HCT116 (cell line): ENCODE data around the gene NT5DC3. TPM values are rescaled to one million over a fixed set of nuclear protein-coding genes. Genes with fewer than 3 reads are reported as not detected.
A peak's percentile ranks its signal among the peaks of the same experiment; 100 is the strongest.

Experiments
- ATAC-seq: fragments of 200-7000 bp; cut with Tn5 transposase; 2 replicates; pipeline ENCODE4 v1.9.1; 2020; ENCODE audit warnings: mild to moderate bottlenecking, moderate library complexity
- BruUV-seq: library from RNA; stranded (reverse); fragments of 400-500 nt; replicated peaks from 2 replicates; lab custom pipeline; 2021; lab: Mats Ljungman, UMichigan
- CTCF ChIA-PET: fragments of 300-600 bp; sonication (Branson Sonifier 250); formaldehyde crosslinking; loops from one replicate; lab custom pipeline; 2021; ENCODE audit warnings: antibody characterized with exemption; lab: Charles Lee
- POLR2A ChIA-PET: fragments of 300-600, 350-600 bp; sonication (Branson Sonifier 250); formaldehyde crosslinking; loops from one replicate; lab custom pipeline; 2021; ENCODE audit warnings: antibody characterized with exemption; lab: Charles Lee
- RAD21 ChIA-PET, 2 experiments: fragments of 300-600 bp; sonication (Branson Sonifier 250); formaldehyde crosslinking; loops; one replicate each; lab custom pipeline; 2023; ENCODE audit warnings: low total read pairs in 2 of 2; ENCODE audit not compliant: uncharacterized antibody in 2 of 2, unreplicated experiment in 2 of 2, low non-redundant PET in 1 of 2; lab: Charles Lee
- DNase-seq: peaks from one replicate; pipeline ENCODE4 v3.0.0-alpha.2; 2010; ENCODE audit warnings: low read depth, low spot score
- H2AFZ ChIP-seq: fragments of 200-600 bp; shearing (Covaris generic), sonication (generic); 2 replicates; pipeline ENCODE4 v1.6.1; 2017; ENCODE audit warnings: low read depth, mixed run types, mixed read lengths, antibody characterized with exemption, low read length; ENCODE audit not compliant: poor library complexity, severe bottlenecking
- H3K27ac ChIP-seq: 2 replicates; pipeline ENCODE4 v1.5.1; 2012; ENCODE audit warnings: low read depth, low read length
- H3K27me3 ChIP-seq: fragments of 200-600 bp; sonication (generic); 2 replicates; pipeline ENCODE4 v1.6.1; 2016; ENCODE audit warnings: mixed run types, low read length, mixed read lengths; ENCODE audit not compliant: insufficient read depth
- H3K36me3 ChIP-seq, 2 experiments: fragments of 200-500 bp in 1 of 2; fragments of 200-600 bp in 1 of 2; sonication (Bioruptor generic) in 1 of 2; sonication (generic) in 1 of 2; 2 replicates each; pipeline versions ENCODE4 v1.5.1 to v1.6.1; 2014 to 2016; ENCODE audit warnings: low read length in 2 of 2, inconsistent platforms in 1 of 2, mixed read lengths in 1 of 2, mixed run types in 1 of 2; ENCODE audit not compliant: insufficient read depth in 2 of 2, control insufficient read depth in 1 of 2
- H3K4me1 ChIP-seq, 2 experiments: fragments of 200-600 bp in 1 of 2; sonication (generic) in 1 of 2; 2 replicates each; pipeline versions ENCODE4 v1.5.1 to v1.6.1; 2012 to 2017; ENCODE audit warnings: low read length in 2 of 2, inconsistent platforms in 1 of 2, mild to moderate bottlenecking in 1 of 2, mixed read lengths in 1 of 2, mixed run types in 1 of 2, moderate library complexity in 1 of 2; ENCODE audit not compliant: insufficient read depth in 2 of 2, control insufficient read depth in 1 of 2
- H3K4me2 ChIP-seq: fragments of 200-600 bp; sonication (generic); 2 replicates; pipeline ENCODE4 v1.6.1; 2017; ENCODE audit warnings: mixed run types, low read length, mixed read lengths
- H3K4me3 ChIP-seq, 2 experiments: fragments of 200-600 bp in 1 of 2; sonication (generic) in 1 of 2; replicated peaks in 1 of 2; 2 replicates each; pipeline ENCODE4 v1.5.1; 2011 to 2016; ENCODE audit warnings: low read length in 2 of 2, control low read depth in 1 of 2, low read depth in 1 of 2, mild to moderate bottlenecking in 1 of 2, mixed read lengths in 1 of 2, mixed run types in 1 of 2
- H3K79me2 ChIP-seq: fragments of 200-600 bp; sonication (generic); 2 replicates; pipeline ENCODE4 v1.6.1; 2017; ENCODE audit warnings: mild to moderate bottlenecking, mixed run types, low read length, moderate library complexity, mixed read lengths; ENCODE audit not compliant: insufficient read depth
- H3K9ac ChIP-seq: fragments of 200-600 bp; sonication (generic); 2 replicates; pipeline ENCODE4 v1.6.1; 2016; ENCODE audit warnings: low read length, mixed read lengths
- H3K9me2 ChIP-seq: fragments of 200-600 bp; sonication (generic), shearing (Covaris generic); 2 replicates; pipeline ENCODE4 v1.6.1; 2017; ENCODE audit warnings: mixed run types, mild to moderate bottlenecking, moderate library complexity; ENCODE audit not compliant: insufficient read depth
- H3K9me3 ChIP-seq, 2 experiments: fragments of 200-500 bp in 1 of 2; fragments of 200-600 bp in 1 of 2; sonication (Bioruptor generic) in 1 of 2; sonication (generic) in 1 of 2; 2 replicates each; pipeline ENCODE4 v1.6.1; 2014 to 2017; ENCODE audit warnings: low read length in 2 of 2, mixed read lengths in 2 of 2, inconsistent platforms in 1 of 2, low read depth in 1 of 2, mild to moderate bottlenecking in 1 of 2, mixed run types in 1 of 2, moderate library complexity in 1 of 2; ENCODE audit not compliant: control insufficient read depth in 1 of 2, insufficient read depth in 1 of 2
- H4K20me1 ChIP-seq: fragments of 200-600 bp; sonication (generic), shearing (Covaris generic); 2 replicates; pipeline ENCODE4 v1.6.1; 2017; ENCODE audit warnings: mixed run types, mild to moderate bottlenecking, moderate library complexity; ENCODE audit not compliant: insufficient read depth
- CEBPB ChIP-seq: IDR thresholded peaks from 2 replicates; pipeline ENCODE4 v1.6.1; 2012; ENCODE audit warnings: low read depth
- EGR1 ChIP-seq: IDR thresholded peaks from 2 replicates; pipeline ENCODE4 v1.6.1; 2012; ENCODE audit warnings: low read depth
- POLR2AphosphoS5 ChIP-seq: IDR thresholded peaks from 2 replicates; pipeline ENCODE4 v1.6.1; 2011; ENCODE audit warnings: mild to moderate bottlenecking, low read depth, low read length, moderate library complexity
- RAD21 ChIP-seq: IDR thresholded peaks from 2 replicates; pipeline ENCODE4 v1.6.1; 2012; ENCODE audit warnings: low read depth, mild to moderate bottlenecking
- TCF7L2 ChIP-seq: IDR thresholded peaks from 2 replicates; pipeline ENCODE4 v1.7.0; 2011; ENCODE audit warnings: borderline replicate concordance, inconsistent platforms; ENCODE audit not compliant: insufficient read depth, insufficient read length; ENCODE audit errors: extremely low read depth
- intact Hi-C: fragments of 100-400 bp; cut with micrococcal nuclease; formaldehyde crosslinking; loops from 2 replicates; pipeline ENCODE4 v1.10.0; 2022
- total RNA-seq: library from RNA; stranded (reverse); gene quantifications from one replicate; pipeline ENCODE4 v1.2.1, GENCODE V29; 2021; ENCODE audit not compliant: unreplicated experiment
- TF ChIP-seq, protein P1 (sequence below): IDR thresholded peaks from 2 replicates; pipeline ENCODE4 v1.6.1; 2012

Gene NT5DC3
- total RNA-seq, 1 experiment from 2014 or later = 18.7 TPM

DNA sequence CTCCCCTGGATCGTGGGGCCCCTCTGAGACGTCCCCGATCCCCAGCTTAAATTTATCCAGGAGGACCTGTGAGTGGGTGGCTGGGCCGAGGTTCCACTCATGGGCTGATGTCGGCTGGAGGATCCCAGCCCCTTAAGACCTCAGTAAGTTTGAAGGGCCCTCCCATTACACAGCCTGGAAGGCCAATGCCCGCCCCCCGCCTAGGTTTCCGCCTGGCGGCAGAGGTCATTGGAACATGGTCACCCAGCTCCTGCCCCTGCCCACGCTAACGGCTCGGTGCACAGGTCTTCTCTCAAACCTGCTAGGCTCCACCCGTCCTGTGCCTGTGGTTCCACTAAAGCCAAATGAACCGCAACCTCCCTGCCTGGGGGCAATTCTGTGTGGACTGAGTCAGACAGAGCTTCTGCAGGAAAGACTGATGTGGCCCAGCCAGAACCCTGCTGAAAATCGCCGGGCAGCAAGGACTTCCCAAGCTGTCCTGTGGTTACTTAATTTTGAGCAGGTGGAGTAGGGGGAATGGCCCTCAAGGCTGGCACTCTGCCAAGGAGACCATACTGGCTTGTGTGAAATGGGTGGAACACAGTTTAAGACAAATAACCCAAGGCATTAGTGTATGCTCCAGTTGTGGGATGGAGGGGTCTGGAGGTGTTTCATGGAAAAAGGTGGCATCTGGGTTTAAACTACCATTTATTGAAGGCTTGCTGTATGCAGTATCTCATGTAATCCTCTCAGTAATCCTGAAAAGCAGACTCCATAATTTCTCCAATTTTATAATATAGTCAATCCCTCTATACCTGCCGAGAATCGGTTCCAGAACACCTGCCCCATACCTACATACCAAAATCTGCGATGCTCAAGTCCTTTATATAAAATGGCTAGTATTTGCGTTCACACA is 903 bp upstream of the NT5DC3 start:
- peak overlapping the region; percentile 49 to 92 for H3K4me3 ChIP-seq
- no peaks in the 10 kb centered on the region for H3K9me3 ChIP-seq
- DNase-seq (peak; percentile 49), ATAC-seq (peak; percentile 39)
- H3K27me3 ChIP-seq = no peaks in the 10 kb centered on the region
- intact Hi-C loops = no loop called here
- no peaks in the 10 kb centered on the region for H3K36me3 ChIP-seq
- peak overlapping the region; percentile 48 for H2AFZ ChIP-seq
- H4K20me1 ChIP-seq = no peaks in the 10 kb centered on the region; the same call in 1 of the 2 replicates
- H3K4me2 ChIP-seq = peak overlapping the region; percentile 94
- ChIA-PET CTCF (interaction anchor here (1.0 to 1.3 kb wide), 3 partner anchors 36 to 209 kb away, joined by 3 to 4 read pairs (median 3); no protein-coding TSS in a partner anchor), POLR2A (interaction anchor here (0.6 to 1.5 kb wide), 4 partner anchors 9 to 123 kb away, joined by 4 to 6 read pairs (median 4); partner anchors contain the start of gene TDG), RAD21 (no interaction called here)
- peaks cover 36% of the 10 kb centered on the region for H3K79me2 ChIP-seq
- peak overlapping the region; percentile 85 for H3K9ac ChIP-seq
- TF ChIP-seq EGR1 (peak; percentile 50; the same call in 1 of the 2 replicates), CEBPB (no peak), TCF7L2 (no peak)
- TF ChIP-seq, protein P1, sequence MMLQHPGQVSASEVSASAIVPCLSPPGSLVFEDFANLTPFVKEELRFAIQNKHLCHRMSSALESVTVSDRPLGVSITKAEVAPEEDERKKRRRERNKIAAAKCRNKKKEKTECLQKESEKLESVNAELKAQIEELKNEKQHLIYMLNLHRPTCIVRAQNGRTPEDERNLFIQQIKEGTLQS = no peak
- BruUV-seq = TSS peak; percentile 59
- peaks cover 12 to 24% of the 10 kb centered on the region in 2 experiments; a peak in 3 of 4 replicates for H3K4me1 ChIP-seq
- peak overlapping the region; percentile 41; the same call in 1 of the 2 replicates for H3K27ac ChIP-seq
- H3K9me2 ChIP-seq = no peaks in the 10 kb centered on the region

GRCh38 chr12:103840462-103840875 is 565 bp downstream of the NT5DC3 start:
- peaks cover 49% of the 10 kb centered on the region for H3K79me2 ChIP-seq
- RAD21 ChIA-PET = interaction anchor here in 1 of 2 experiments (0.6 kb wide), 1 partner anchor 119 kb away, joined by 6 read pairs; no protein-coding TSS in a partner anchor

More at GRCh38 chr12:103840462-103840875, 565 bp downstream of the NT5DC3 start:
- ChIA-PET POLR2A (interaction anchor here (0.6 to 1.5 kb wide), 5 partner anchors 9 to 125 kb away, joined by 3 to 6 read pairs (median 4); partner anchors contain the start of gene TDG), CTCF (interaction anchor here (1.0 to 1.3 kb wide), 3 partner anchors 35 to 208 kb away, joined by 3 to 4 read pairs (median 3); no protein-coding TSS in a partner anchor)
- Histone ChIP-seq H2AFZ (no peak overlapping the region), H3K9ac (peak overlapping the region; percentile 85), H3K36me3 (no peaks in the 10 kb centered on the region), H4K20me1 (no peaks in the 10 kb centered on the region; the same call in 1 of the 2 replicates), H3K4me1 (peaks cover 12 to 24% of the 10 kb centered on the region in 2 experiments; a peak in 3 of 4 replicates), H3K9me2 (no peaks in the 10 kb centered on the region), H3K9me3 (no peaks in the 10 kb centered on the region), H3K27me3 (no peaks in the 10 kb centered on the region), H3K27ac (peak overlapping the region; percentile 73)
- intact Hi-C loops = no loop called here
- no TSS peak for BruUV-seq
- DNase-seq = no peak
- TF ChIP-seq POLR2AphosphoS5 (no peak), RAD21 (no peak; the same call in 1 of the 2 replicates), EGR1 (peak; percentile 80)
- TF ChIP-seq, all 23 proteins: peak for 1
- peak overlapping the region; percentile 94 for H3K4me2 ChIP-seq
- ATAC-seq = peak; percentile 43
- peak overlapping the region; percentile 81 to 92 for H3K4me3 ChIP-seq
